ENCODE data around the gene ZNF213.
A peak's percentile ranks its signal among the peaks of the same experiment; 100 is the strongest.

Gene ZNF213

DNA sequence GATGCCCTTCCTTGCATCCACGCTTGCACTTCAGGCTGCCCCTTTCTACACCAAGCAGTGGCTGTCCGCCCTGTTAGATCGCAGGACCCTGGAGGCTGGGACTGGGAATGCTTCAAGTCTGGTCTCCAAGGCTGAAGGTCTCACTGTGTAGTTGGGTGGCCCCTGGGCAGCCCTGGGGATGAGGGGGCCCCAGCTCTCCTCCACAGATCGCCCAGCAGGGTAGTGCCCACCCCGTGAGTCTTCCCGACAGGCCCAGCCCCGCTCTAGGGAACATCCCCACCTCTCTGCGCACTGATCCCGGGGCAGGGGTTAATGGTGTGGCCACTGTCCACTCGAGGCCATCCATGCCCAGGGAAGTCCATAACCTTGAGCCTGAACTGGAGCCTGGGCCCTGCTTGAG is 10.3 kb downstream of the ZNF213 start:
- no peak for TF ChIP-seq GATA2 (IDR thresholded peaks at IDR 0.05; ENCODE audit: low read depth, low read length)
- no peak for TF ChIP-seq GATA3 (IDR thresholded peaks at IDR 0.05; ENCODE audit: low read depth, low read length)

DNA sequence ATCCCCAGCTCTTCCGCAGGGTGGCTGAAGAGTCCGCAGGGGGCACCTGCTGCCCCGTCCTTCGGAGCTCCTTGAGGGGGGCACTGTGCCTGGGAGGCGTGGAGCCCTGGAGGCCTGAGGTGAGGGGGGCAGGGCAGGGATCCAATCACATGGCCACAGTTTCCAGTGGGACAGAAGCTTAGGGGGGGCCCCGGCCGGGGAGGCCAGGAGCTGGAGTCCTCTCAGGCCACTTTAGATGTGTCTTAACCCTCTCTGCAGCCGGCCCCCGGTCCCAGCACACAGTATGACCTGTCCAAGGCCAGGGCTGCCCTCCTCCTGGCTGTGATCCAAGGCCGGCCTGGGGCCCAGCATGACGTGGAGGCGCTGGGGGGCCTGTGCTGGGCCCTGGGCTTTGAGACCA is 10.8 kb downstream of the ZNF213 start:
- TF ChIP-seq GATA3 (IDR thresholded peaks at IDR 0.05; ENCODE audit: low read depth, low read length) (no peak), GATA2 (IDR thresholded peaks at IDR 0.05; ENCODE audit: low read depth, low read length) (no peak)

DNA sequence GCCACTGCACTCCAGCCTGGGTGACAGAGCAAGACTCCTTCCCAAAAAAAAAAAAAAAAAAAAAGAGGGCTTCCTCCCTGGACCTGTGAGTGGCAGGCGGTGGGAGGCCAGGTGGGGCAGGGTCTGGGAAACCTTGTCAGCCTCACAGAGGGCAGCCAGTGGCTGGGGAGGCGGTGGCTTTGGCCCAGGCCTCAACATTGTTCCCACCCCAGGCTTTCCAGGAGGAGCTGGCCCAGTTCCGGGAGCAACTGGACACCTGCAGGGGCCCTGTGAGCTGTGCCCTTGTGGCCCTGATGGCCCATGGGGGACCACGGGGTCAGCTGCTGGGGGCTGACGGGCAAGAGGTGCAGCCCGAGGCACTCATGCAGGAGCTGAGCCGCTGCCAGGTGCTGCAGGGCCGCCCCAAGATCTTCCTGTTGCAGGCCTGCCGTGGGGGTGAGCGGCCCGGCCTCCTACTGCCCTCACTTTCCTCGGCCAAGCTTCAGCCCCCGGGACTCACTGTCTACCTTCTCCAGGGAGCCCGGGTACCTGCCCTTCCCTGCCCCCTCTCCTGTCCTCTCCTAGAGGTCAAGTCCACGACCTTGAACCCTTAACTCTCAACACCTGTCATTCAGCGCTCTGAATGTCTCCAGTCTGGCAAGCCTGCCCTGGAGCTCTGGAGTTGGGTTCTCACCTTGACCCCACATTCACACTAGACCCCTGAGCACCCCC is 12.4 kb downstream of the ZNF213 start:
- no peak for TF ChIP-seq GATA2 (IDR thresholded peaks at IDR 0.05; ENCODE audit: low read depth, low read length)
- no peak for TF ChIP-seq GATA3 (IDR thresholded peaks at IDR 0.05; ENCODE audit: low read depth, low read length)

DNA sequence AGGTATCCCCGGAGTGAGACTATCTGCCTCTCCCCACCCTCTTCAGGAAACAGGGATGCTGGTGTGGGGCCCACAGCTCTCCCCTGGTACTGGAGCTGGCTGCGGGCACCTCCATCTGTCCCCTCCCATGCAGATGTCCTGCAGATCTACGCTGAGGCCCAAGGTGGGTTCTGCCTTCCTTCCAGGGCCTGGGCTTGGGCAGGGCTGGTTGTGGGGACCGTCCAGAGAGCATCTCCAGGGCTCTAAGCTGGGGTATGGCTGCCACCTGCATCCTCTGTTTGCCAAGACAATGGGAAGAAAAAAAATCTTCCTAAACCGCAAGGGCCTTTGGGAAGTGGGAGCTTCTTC is 12.9 kb downstream of the ZNF213 start:
- TF ChIP-seq GATA2 (IDR thresholded peaks at IDR 0.05; ENCODE audit: low read depth, low read length) (no peak), GATA3 (IDR thresholded peaks at IDR 0.05; ENCODE audit: low read depth, low read length) (no peak)

DNA sequence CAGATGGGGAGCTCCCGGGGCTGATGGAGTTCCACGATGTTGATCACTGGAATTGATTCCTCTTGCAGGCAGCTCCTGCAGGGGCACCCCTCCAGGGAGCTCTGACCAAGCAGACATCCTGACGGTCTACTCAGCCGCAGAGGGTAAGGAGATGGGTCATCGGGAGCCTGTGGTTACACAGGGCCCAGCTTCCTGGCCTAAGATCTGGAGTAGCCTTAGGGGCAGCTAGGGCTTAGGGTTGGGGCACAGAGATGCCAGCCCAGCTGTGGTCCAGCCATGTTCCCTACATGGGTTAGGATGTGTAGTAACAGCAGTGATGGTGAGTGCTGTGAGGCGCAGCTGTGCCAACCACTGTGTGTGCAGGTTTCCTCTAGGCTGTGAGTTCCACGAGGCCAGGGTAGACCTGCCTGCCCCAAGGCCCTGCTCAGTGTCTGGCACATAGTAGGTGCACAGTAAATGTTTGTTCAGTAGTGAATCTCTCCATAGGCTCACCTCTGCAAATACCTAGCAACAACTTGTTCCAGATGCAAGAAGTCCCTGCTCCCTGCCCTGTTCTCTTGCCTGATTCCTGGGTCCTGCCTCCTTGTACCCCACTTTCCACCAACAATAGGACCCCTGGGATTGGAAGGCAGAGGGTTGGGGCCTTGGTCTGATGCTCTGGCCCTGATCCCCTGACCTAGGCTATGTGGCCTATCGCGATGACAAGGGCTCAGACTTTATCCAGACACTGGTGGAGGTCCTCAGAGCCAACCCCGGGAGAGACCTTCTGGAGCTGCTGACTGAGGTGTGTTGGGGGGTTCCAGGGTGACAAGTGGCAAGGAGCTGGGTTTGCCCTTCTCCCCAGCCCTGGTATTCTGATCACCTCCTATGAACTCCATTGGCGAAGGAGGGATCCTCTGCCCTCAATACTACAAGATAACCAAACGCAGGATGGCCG is 13.7 kb downstream of the ZNF213 start:
- TF ChIP-seq GATA3 (IDR thresholded peaks at IDR 0.05; ENCODE audit: low read depth, low read length) (no peak), GATA2 (IDR thresholded peaks at IDR 0.05; ENCODE audit: low read depth, low read length) (no peak)

DNA sequence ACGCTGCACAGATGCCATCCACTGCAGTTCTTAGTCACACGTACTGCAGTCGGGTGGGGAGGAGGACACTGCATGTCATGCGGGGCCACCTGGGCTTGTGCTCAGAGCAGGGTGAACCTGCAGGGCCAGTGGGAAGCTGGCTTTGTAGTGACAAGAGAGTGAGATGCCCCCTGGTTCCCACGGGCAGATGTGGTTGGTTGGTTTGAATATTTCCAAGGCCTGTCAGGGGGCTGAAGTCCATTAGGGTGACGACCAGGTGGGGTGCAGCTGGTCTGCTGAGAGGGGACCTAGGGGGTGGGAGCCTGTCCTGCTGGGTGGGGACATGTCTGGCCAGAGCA is 14.3 kb downstream of the ZNF213 start:
- TF ChIP-seq GATA2 (IDR thresholded peaks at IDR 0.05; ENCODE audit: low read depth, low read length) = no peak
- no peak for TF ChIP-seq GATA3 (IDR thresholded peaks at IDR 0.05; ENCODE audit: low read depth, low read length)

DNA sequence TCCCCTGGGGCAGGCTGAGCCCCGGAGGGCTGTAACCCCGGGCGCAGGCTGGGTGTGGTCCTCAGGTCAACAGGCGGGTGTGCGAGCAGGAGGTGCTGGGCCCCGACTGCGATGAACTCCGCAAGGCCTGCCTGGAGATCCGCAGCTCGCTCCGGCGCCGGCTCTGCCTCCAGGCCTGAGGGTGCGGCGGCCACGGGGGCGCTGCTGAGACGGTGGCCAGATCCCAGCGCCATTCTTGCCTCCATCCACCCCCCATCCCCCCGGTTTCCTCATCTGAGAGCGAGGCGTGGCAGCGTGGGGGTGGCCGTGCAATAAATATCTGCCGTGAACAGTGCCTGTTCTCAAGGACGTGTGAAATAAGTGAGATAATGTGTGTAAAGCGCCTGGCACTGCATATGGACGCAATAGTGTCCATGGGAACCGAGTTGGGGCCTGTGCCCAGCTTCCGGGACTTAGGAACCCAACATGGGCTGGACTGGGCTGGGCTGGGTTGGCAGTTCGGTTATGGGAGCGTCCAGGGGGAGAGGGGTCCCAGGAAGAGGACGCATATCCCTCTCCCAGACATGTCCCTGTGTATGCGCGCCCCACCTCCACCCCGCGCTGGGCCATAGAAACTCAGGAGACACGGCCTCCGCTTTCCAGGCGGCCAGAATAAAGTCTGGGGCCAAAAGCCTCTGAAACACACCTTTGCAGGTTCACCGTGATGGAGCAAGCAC is 15.0 kb downstream of the ZNF213 start:
- no peak for TF ChIP-seq GATA3 (IDR thresholded peaks at IDR 0.05; ENCODE audit: low read depth, low read length)
- no peak for TF ChIP-seq GATA2 (IDR thresholded peaks at IDR 0.05; ENCODE audit: low read depth, low read length)

DNA sequence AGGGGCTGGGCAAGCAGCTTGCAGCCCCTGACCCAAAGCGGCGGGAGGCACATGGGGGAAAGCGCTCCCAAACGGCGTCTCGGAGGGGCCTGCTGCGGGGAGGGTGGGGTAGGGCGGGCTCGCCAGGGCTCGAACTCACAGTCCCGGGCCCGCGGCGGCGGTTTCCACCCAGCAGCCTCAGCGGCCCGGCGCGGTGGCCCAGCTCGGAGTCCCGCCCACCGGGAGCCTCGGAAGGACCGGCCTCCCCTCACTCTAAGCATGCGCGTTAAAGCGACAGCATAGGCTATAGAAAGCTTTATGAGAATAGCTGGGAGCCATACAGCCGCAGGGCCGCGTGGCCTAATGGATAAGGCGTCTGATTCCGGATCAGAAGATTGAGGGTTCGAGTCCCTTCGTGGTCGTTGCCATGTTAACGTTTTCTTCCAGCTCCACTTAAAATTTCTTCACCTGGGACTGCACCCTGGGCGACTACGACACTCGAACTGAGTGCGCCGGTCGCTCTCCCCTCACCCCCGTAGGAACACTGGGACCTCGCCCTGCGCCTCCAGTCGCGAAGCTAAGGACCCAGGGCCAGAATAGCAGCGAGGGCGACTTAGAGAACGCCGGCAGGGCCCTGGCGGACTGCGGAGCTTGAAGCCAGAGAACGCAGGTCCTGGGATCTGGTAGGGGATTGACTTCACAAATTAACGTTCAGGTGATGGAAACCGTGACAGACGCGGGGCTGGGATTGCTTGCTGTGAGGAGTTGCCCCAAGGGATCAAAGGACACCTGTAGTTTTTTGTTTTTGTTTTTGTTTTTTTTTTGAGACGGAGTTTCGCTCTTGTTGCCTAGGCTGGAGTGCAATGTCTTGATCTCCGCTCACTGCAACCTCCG is 15.8 kb downstream of the ZNF213 start:
- TF ChIP-seq GATA2 (IDR thresholded peaks at IDR 0.05; ENCODE audit: low read depth, low read length) (peak; percentile 28; the same call in 1 of the 2 replicates), GATA3 (IDR thresholded peaks at IDR 0.05; ENCODE audit: low read depth, low read length) (no peak)

DNA sequence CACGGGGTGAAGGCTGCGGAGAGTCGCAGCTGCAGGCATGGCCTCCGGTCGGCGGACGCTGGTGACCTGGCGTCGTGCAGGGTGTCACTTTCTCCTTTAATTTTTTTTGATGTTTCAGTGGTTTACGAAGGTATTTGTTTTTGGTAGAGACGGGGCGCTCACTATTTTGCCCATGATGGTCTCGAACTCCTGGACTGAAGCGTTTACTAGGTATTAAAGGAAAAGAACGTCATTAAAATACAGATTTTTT is 17.1 kb downstream of the ZNF213 start:
- no peak for TF ChIP-seq GATA2 (IDR thresholded peaks at IDR 0.05; ENCODE audit: low read depth, low read length)
- no peak for TF ChIP-seq GATA3 (IDR thresholded peaks at IDR 0.05; ENCODE audit: low read depth, low read length)

DNA sequence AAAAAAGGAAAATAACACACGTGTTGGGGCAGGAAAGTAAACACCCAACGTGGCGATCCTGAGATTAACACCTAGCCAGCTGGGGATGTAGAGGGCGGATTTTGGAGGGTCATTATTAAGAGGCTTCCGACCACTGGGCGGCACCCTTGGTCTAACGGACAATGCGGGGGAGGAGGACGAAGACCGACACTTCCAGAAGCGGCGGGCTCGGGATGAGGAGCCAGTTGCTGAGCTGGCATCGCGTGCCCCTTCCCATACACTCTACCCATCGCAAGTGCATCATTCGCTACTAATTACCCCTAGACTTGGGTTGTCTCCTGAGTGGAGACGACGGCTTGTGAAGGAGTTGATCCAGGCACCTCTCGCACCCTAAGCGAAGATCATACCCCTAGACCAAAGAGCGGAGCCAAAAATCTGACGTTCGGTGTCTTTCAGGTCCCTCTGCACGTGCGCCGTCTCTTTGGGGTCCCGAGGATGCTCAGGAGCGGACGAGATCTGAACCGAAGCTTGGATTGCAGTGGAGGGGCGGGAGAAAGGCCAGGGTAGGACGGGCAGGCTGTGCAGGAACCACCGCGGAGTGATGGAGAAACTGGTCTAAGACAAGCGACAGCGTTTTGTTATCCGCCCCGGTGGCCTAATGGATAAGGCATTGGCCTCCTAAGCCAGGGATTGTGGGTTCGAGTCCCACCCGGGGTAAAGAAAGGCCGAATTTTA is 17.6 kb downstream of the ZNF213 start:
- TF ChIP-seq GATA3 (IDR thresholded peaks at IDR 0.05; ENCODE audit: low read depth, low read length) (no peak), GATA2 (IDR thresholded peaks at IDR 0.05; ENCODE audit: low read depth, low read length) (peak; percentile 29; the same call in 1 of the 2 replicates)

DNA sequence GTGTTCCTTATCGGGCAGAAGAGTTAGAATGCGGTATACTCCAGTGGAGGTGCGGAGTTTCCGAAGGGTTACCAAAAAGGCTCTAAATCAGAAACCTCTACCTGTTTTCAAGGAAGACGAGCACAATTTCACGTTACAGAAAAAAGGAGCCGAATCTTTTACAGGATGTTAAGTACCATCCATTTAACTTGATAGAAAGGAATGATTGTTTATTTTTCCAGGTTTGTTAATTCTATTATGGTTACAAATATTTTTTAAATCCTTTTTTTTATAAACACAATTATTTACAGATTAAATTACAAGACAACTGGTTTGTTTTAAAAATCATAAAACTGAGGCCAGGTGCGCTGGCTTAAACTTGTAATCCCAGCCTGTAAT is 18.2 kb downstream of the ZNF213 start:
- no peak for TF ChIP-seq GATA3 (IDR thresholded peaks at IDR 0.05; ENCODE audit: low read depth, low read length)
- no peak for TF ChIP-seq GATA2 (IDR thresholded peaks at IDR 0.05; ENCODE audit: low read depth, low read length)

DNA sequence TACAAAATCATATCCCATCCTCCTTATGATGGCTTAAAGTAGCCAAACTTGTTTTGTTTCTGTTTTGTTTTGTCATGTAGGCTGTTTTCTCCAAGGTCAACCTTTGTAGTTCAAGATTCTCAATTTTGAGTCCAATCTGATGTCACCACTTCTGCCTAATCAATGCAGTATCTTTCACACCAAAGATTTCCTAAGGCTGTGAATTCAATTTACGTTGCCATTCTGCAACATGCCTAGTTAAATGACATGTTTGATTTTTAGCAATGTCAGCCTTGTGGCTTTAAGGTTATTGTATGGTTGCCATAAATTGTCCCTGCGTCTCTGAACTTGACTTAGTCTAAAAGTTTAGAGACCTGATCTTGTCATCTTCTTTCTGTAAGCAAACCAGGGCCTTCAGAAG is 20.4 kb downstream of the ZNF213 start:
- TF ChIP-seq GATA2 (IDR thresholded peaks at IDR 0.05; ENCODE audit: low read depth, low read length) = no peak
- TF ChIP-seq GATA3 (IDR thresholded peaks at IDR 0.05; ENCODE audit: low read depth, low read length) = no peak

DNA sequence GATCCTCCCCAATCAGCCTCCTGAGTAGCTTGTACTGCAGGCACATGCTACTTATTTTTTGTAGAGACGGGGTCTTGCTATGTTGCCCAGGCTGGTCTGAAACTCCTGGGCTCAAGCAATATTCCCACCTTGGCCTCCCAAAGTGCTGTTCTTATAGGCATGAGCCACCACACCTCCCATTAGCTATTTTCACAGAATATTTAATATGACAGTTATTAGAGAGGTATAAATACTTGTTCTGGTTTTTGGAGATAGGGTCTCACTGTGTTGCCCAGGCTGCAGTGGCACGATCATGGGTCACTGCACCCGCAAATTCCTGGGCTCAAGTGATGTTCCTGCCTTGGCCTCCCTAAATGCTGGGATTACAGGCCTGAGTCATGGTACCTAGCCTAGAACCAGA is 21.1 kb downstream of the ZNF213 start:
- TF ChIP-seq GATA2 (IDR thresholded peaks at IDR 0.05; ENCODE audit: low read depth, low read length) (no peak), GATA3 (IDR thresholded peaks at IDR 0.05; ENCODE audit: low read depth, low read length) (no peak)

Data from SH-SY5Y (cell line).